ENCODE data around the gene ZNF219. TPM values are rescaled to one million over a fixed set of nuclear protein-coding genes. Genes with fewer than 3 reads are reported as not detected.
A peak's percentile ranks its signal among the peaks of the same experiment; 100 is the strongest.

The ZNF219 gene
- total RNA-seq, 1 donor from 2014 or later: 1.6 TPM

GRCh38 chr14:21071225-21072030 is 27.0 kb downstream of the ZNF219 start:
- intact Hi-C loops (cut with micrococcal nuclease): loop anchor here (2.0 to 10.0 kb wide), 2 partner anchors 47 to 437 kb away; partner anchors contain the start of gene NDRG2

GRCh38 chr14:21070610-21071224 is 27.7 kb downstream of the ZNF219 start:
- CTCF ChIA-PET: interaction anchor here (0.6 to 3.3 kb wide), 10 partner anchors 15 to 58 kb away, joined by 3 to 62 read pairs (median 5); partner anchors contain the start of gene TMEM253
- TF ChIP-seq CTCF (IDR thresholded peaks at IDR 0.05): no peak

More at GRCh38 chr14:21071225-21072030, 27.0 kb downstream of the ZNF219 start:
- ATAC-seq (ENCODE audit: low read depth): peak; percentile 72
- peaks cover 42% of the 10 kb centered on the region for H3K4me1 Mint-ChIP-seq
- H3K4me3 Mint-ChIP-seq: peak overlapping the region; percentile 83
- peaks cover 11% of the 10 kb centered on the region for H3K27me3 Mint-ChIP-seq
- H3K36me3 Mint-ChIP-seq (ENCODE audit: low read depth): no peaks in the 10 kb centered on the region
- TF ChIP-seq CTCF (IDR thresholded peaks at IDR 0.05): no peak
- no peaks in the 10 kb centered on the region for H3K9me3 Mint-ChIP-seq
- peak overlapping the region; percentile 41 for H3K27ac Mint-ChIP-seq
- DNase-seq: peak; percentile 63
- CTCF ChIA-PET: interaction anchor here (0.9 to 3.3 kb wide), 10 partner anchors 14 to 101 kb away, joined by 3 to 62 read pairs (median 5); partner anchors contain the start of gene TMEM253
- POLR2A ChIA-PET: interaction anchor here (0.6 to 2.6 kb wide), 8 partner anchors 16 to 522 kb away, joined by 3 to 21 read pairs (median 4); partner anchors contain the start of gene TMEM253

GRCh38 chr14:21070083-21070609 is 28.3 kb downstream of the ZNF219 start, which contains the start of gene ARHGEF40:
ARHGEF40 (plus strand) TSS chr14:21070304; CDS start chr14:21070397, 93 bp downstream.
- Mint-ChIP-seq H3K36me3 (ENCODE audit: low read depth) (no peaks in the 10 kb centered on the region), H3K27me3 (peaks cover 18% of the 10 kb centered on the region), H3K27ac (peak within 1 kb of the TSS; percentile 56), H3K4me1 (peaks cover 42% of the 10 kb centered on the region), H3K9me3 (no peaks in the 10 kb centered on the region), H3K4me3 (peak within 1 kb of the TSS; percentile 83)
- intact Hi-C loops (cut with micrococcal nuclease): loop anchor here (2.0 to 10.0 kb wide), 2 partner anchors 45 to 435 kb away; partner anchors contain the start of gene NDRG2
- DNase-seq (peak; percentile 43), ATAC-seq (ENCODE audit: low read depth) (peak; percentile 2)
- POLR2A ChIA-PET: interaction anchor here (1.0 to 2.6 kb wide), 4 partner anchors 17 to 55 kb away, joined by 5 to 21 read pairs (median 6); no protein-coding TSS in a partner anchor
- no peak for TF ChIP-seq CTCF (IDR thresholded peaks at IDR 0.05)
- CTCF ChIA-PET: interaction anchor here (0.6 to 3.3 kb wide), 7 partner anchors 20 to 58 kb away, joined by 3 to 62 read pairs (median 13); partner anchors contain the start of gene TMEM253

More at GRCh38 chr14:21070610-21071224, 27.7 kb downstream of the ZNF219 start:
- Mint-ChIP-seq H3K36me3 (ENCODE audit: low read depth) (no peaks in the 10 kb centered on the region), H3K27ac (peak overlapping the region; percentile 56), H3K27me3 (peaks cover 13% of the 10 kb centered on the region), H3K4me3 (peak overlapping the region; percentile 83), H3K9me3 (no peaks in the 10 kb centered on the region), H3K4me1 (peaks cover 42% of the 10 kb centered on the region)
- ATAC-seq (ENCODE audit: low read depth) (peak; percentile 22), DNase-seq (no peak)
- POLR2A ChIA-PET: interaction anchor here (0.8 to 2.6 kb wide), 7 partner anchors 17 to 59 kb away, joined by 3 to 21 read pairs (median 5); partner anchors contain the start of gene TMEM253
- intact Hi-C loops (cut with micrococcal nuclease): loop anchor here (2.0 to 10.0 kb wide), 2 partner anchors 46 to 436 kb away; partner anchors contain the start of gene NDRG2

GRCh38 chr14:21069388-21070082 is 28.9 kb downstream of the ZNF219 start:
- Mint-ChIP-seq H3K9me3 (no peaks in the 10 kb centered on the region), H3K4me3 (peak overlapping the region; percentile 82), H3K27me3 (peaks cover 20% of the 10 kb centered on the region), H3K27ac (peak overlapping the region; percentile 18), H3K36me3 (ENCODE audit: low read depth) (no peaks in the 10 kb centered on the region), H3K4me1 (peaks cover 42% of the 10 kb centered on the region)
- TF ChIP-seq CTCF (IDR thresholded peaks at IDR 0.05): no peak
- DNase-seq (no peak), ATAC-seq (ENCODE audit: low read depth) (no peak)
- intact Hi-C loops (cut with micrococcal nuclease): loop anchor here (2.0 to 10.0 kb wide), 2 partner anchors 45 to 435 kb away; partner anchors contain the start of gene NDRG2
- CTCF ChIA-PET: interaction anchor here (1.5 to 4.7 kb wide), 10 partner anchors 20 to 55 kb away, joined by 11 to 146 read pairs (median 30); partner anchors contain the start of gene TMEM253
- POLR2A ChIA-PET: interaction anchor here (1.0 to 3.1 kb wide), 3 partner anchors 28 to 34 kb away, joined by 5 to 29 read pairs (median 21); no protein-coding TSS in a partner anchor
